Rectal smooth muscle tissue (tissue), 1 donor: ENCODE results near the gene CFAP45.

Experiments used
- H3K27ac ChIP-seq: one replicate; pipeline ENCODE4 v1.7.0; 2013; ENCODE audit warnings: low read depth, low read length, inconsistent platforms
- H3K27me3 ChIP-seq: one replicate; pipeline ENCODE4 v1.7.0; 2013; ENCODE audit warnings: low read length; ENCODE audit not compliant: control insufficient read depth, insufficient read depth
- H3K36me3 ChIP-seq: one replicate; pipeline ENCODE4 v1.7.0; 2013; ENCODE audit warnings: low read length; ENCODE audit not compliant: control insufficient read depth, insufficient read depth
- H3K4me1 ChIP-seq: one replicate; pipeline ENCODE4 v1.7.0; 2013; ENCODE audit warnings: low read length; ENCODE audit not compliant: control insufficient read depth, insufficient read depth
- H3K4me3 ChIP-seq: one replicate; pipeline ENCODE4 v1.7.0; 2013; ENCODE audit warnings: low read length
- H3K9ac ChIP-seq: one replicate; pipeline ENCODE4 v1.7.0; 2013; ENCODE audit warnings: low read length

CFAP45 gene

GRCh38 chr1:159919236-159919865 is 19.4 kb upstream of the CFAP45 start:
- Histone ChIP-seq H3K27ac (no peak overlapping the region), H3K9ac (no peak overlapping the region), H3K36me3 (peaks cover 23% of the 10 kb centered on the region), H3K4me3 (no peak overlapping the region), H3K27me3 (no peaks in the 10 kb centered on the region), H3K4me1 (peaks cover 5% of the 10 kb centered on the region)

- Histone ChIP-seq H3K27ac (no peak overlapping the region), H3K4me1 (peaks cover 5% of the 10 kb centered on the region), H3K9ac (no peak overlapping the region)
Measured at GRCh38 chr1:159918352-159919200, 18.6 kb upstream of the CFAP45 start.

GRCh38 chr1:159917533-159918351 is 17.8 kb upstream of the CFAP45 start:
- no peak overlapping the region for H3K27ac ChIP-seq
- H3K9ac ChIP-seq, result no peak overlapping the region
- peaks cover 5% of the 10 kb centered on the region for H3K4me1 ChIP-seq
- no peak overlapping the region for H3K4me3 ChIP-seq
- peaks cover 23% of the 10 kb centered on the region for H3K36me3 ChIP-seq
- no peaks in the 10 kb centered on the region for H3K27me3 ChIP-seq

More at GRCh38 chr1:159918352-159919200, 18.6 kb upstream of the CFAP45 start:
- Histone ChIP-seq H3K4me3 (no peak overlapping the region), H3K27me3 (no peaks in the 10 kb centered on the region), H3K36me3 (peaks cover 23% of the 10 kb centered on the region)

GRCh38 chr1:159916242-159917051 is 16.5 kb upstream of the CFAP45 start:
- H3K4me3 ChIP-seq, result no peak overlapping the region
- peak overlapping the region; percentile 10 for H3K27ac ChIP-seq
- H3K36me3 ChIP-seq, result peaks cover 23% of the 10 kb centered on the region
- no peak overlapping the region for H3K9ac ChIP-seq
- peaks cover 5% of the 10 kb centered on the region for H3K4me1 ChIP-seq
- no peaks in the 10 kb centered on the region for H3K27me3 ChIP-seq

- Histone ChIP-seq H3K36me3 (peaks cover 21% of the 10 kb centered on the region), H3K4me1 (peaks cover 5% of the 10 kb centered on the region), H3K9ac (no peak overlapping the region), H3K4me3 (no peak overlapping the region), H3K27ac (no peak overlapping the region), H3K27me3 (no peaks in the 10 kb centered on the region)
Measured at GRCh38 chr1:159915571-159916241, 15.7 kb upstream of the CFAP45 start.

- H3K27ac ChIP-seq, result no peak overlapping the region
- H3K36me3 ChIP-seq, result peaks cover 11% of the 10 kb centered on the region
- no peak overlapping the region for H3K4me3 ChIP-seq
- H3K27me3 ChIP-seq, result no peaks in the 10 kb centered on the region
- H3K9ac ChIP-seq, result no peak overlapping the region
- peaks cover 5% of the 10 kb centered on the region for H3K4me1 ChIP-seq
Measured at GRCh38 chr1:159914252-159915018, 14.5 kb upstream of the CFAP45 start.

GRCh38 chr1:159913451-159914192 is 13.7 kb upstream of the CFAP45 start:
- Histone ChIP-seq H3K36me3 (peaks cover 3% of the 10 kb centered on the region), H3K27me3 (no peaks in the 10 kb centered on the region), H3K27ac (no peak overlapping the region), H3K9ac (no peak overlapping the region), H3K4me3 (no peak overlapping the region), H3K4me1 (peaks cover 5% of the 10 kb centered on the region)

GRCh38 chr1:159911326-159912070 is 11.5 kb upstream of the CFAP45 start:
- Histone ChIP-seq H3K27me3 (no peaks in the 10 kb centered on the region), H3K27ac (no peak overlapping the region), H3K4me3 (no peak overlapping the region), H3K9ac (no peak overlapping the region), H3K36me3 (no peaks in the 10 kb centered on the region), H3K4me1 (peaks cover 3% of the 10 kb centered on the region)

GRCh38 chr1:159908031-159908940 is 8.3 kb upstream of the CFAP45 start:
- Histone ChIP-seq H3K4me1 (no peaks in the 10 kb centered on the region), H3K9ac (no peak overlapping the region), H3K36me3 (no peaks in the 10 kb centered on the region), H3K4me3 (no peak overlapping the region), H3K27ac (no peak overlapping the region), H3K27me3 (no peaks in the 10 kb centered on the region)
